HCT116 (cell line): ENCODE results near the gene BCL11A. TPM values are rescaled to one million over a fixed set of nuclear protein-coding genes. Genes with fewer than 3 reads are reported as not detected.

Source experiments
- ATAC-seq: fragments of 200-7000 bp; cut with Tn5 transposase; 2 replicates; pipeline ENCODE4 v1.9.1; 2020; ENCODE audit warnings: mild to moderate bottlenecking, moderate library complexity
- BruUV-seq: library from RNA; stranded (reverse); fragments of 400-500 nt; replicated peaks from 2 replicates; lab custom pipeline; 2021; lab: Mats Ljungman, UMichigan
- CTCF ChIA-PET: fragments of 300-600 bp; sonication (Branson Sonifier 250); formaldehyde crosslinking; loops from one replicate; lab custom pipeline; 2021; ENCODE audit warnings: antibody characterized with exemption; lab: Charles Lee
- POLR2A ChIA-PET: fragments of 300-600, 350-600 bp; sonication (Branson Sonifier 250); formaldehyde crosslinking; loops from one replicate; lab custom pipeline; 2021; ENCODE audit warnings: antibody characterized with exemption; lab: Charles Lee
- RAD21 ChIA-PET, 2 experiments: fragments of 300-600 bp; sonication (Branson Sonifier 250); formaldehyde crosslinking; loops; one replicate each; lab custom pipeline; 2023; ENCODE audit warnings: low total read pairs in 2 of 2; ENCODE audit not compliant: uncharacterized antibody in 2 of 2, unreplicated experiment in 2 of 2, low non-redundant PET in 1 of 2; lab: Charles Lee
- DNase-seq: peaks from one replicate; pipeline ENCODE4 v3.0.0-alpha.2; 2010; ENCODE audit warnings: low read depth, low spot score
- H2AFZ ChIP-seq: fragments of 200-600 bp; shearing (Covaris generic), sonication (generic); 2 replicates; pipeline ENCODE4 v1.6.1; 2017; ENCODE audit warnings: low read depth, mixed run types, mixed read lengths, antibody characterized with exemption, low read length; ENCODE audit not compliant: poor library complexity, severe bottlenecking
- H3K27ac ChIP-seq: 2 replicates; pipeline ENCODE4 v1.5.1; 2012; ENCODE audit warnings: low read depth, low read length
- H3K27me3 ChIP-seq: fragments of 200-600 bp; sonication (generic); 2 replicates; pipeline ENCODE4 v1.6.1; 2016; ENCODE audit warnings: mixed run types, low read length, mixed read lengths; ENCODE audit not compliant: insufficient read depth
- H3K36me3 ChIP-seq, 2 experiments: fragments of 200-500 bp in 1 of 2; fragments of 200-600 bp in 1 of 2; sonication (Bioruptor generic) in 1 of 2; sonication (generic) in 1 of 2; 2 replicates each; pipeline versions ENCODE4 v1.5.1 to v1.6.1; 2014 to 2016; ENCODE audit warnings: low read length in 2 of 2, inconsistent platforms in 1 of 2, mixed read lengths in 1 of 2, mixed run types in 1 of 2; ENCODE audit not compliant: insufficient read depth in 2 of 2, control insufficient read depth in 1 of 2
- H3K4me1 ChIP-seq, 2 experiments: fragments of 200-600 bp in 1 of 2; sonication (generic) in 1 of 2; 2 replicates each; pipeline versions ENCODE4 v1.5.1 to v1.6.1; 2012 to 2017; ENCODE audit warnings: low read length in 2 of 2, inconsistent platforms in 1 of 2, mild to moderate bottlenecking in 1 of 2, mixed read lengths in 1 of 2, mixed run types in 1 of 2, moderate library complexity in 1 of 2; ENCODE audit not compliant: insufficient read depth in 2 of 2, control insufficient read depth in 1 of 2
- H3K4me2 ChIP-seq: fragments of 200-600 bp; sonication (generic); 2 replicates; pipeline ENCODE4 v1.6.1; 2017; ENCODE audit warnings: mixed run types, low read length, mixed read lengths
- H3K4me3 ChIP-seq, 2 experiments: fragments of 200-600 bp in 1 of 2; sonication (generic) in 1 of 2; replicated peaks in 1 of 2; 2 replicates each; pipeline ENCODE4 v1.5.1; 2011 to 2016; ENCODE audit warnings: low read length in 2 of 2, control low read depth in 1 of 2, low read depth in 1 of 2, mild to moderate bottlenecking in 1 of 2, mixed read lengths in 1 of 2, mixed run types in 1 of 2
- H3K79me2 ChIP-seq: fragments of 200-600 bp; sonication (generic); 2 replicates; pipeline ENCODE4 v1.6.1; 2017; ENCODE audit warnings: mild to moderate bottlenecking, mixed run types, low read length, moderate library complexity, mixed read lengths; ENCODE audit not compliant: insufficient read depth
- H3K9ac ChIP-seq: fragments of 200-600 bp; sonication (generic); 2 replicates; pipeline ENCODE4 v1.6.1; 2016; ENCODE audit warnings: low read length, mixed read lengths
- H3K9me2 ChIP-seq: fragments of 200-600 bp; sonication (generic), shearing (Covaris generic); 2 replicates; pipeline ENCODE4 v1.6.1; 2017; ENCODE audit warnings: mixed run types, mild to moderate bottlenecking, moderate library complexity; ENCODE audit not compliant: insufficient read depth
- H3K9me3 ChIP-seq, 2 experiments: fragments of 200-500 bp in 1 of 2; fragments of 200-600 bp in 1 of 2; sonication (Bioruptor generic) in 1 of 2; sonication (generic) in 1 of 2; 2 replicates each; pipeline ENCODE4 v1.6.1; 2014 to 2017; ENCODE audit warnings: low read length in 2 of 2, mixed read lengths in 2 of 2, inconsistent platforms in 1 of 2, low read depth in 1 of 2, mild to moderate bottlenecking in 1 of 2, mixed run types in 1 of 2, moderate library complexity in 1 of 2; ENCODE audit not compliant: control insufficient read depth in 1 of 2, insufficient read depth in 1 of 2
- H4K20me1 ChIP-seq: fragments of 200-600 bp; sonication (generic), shearing (Covaris generic); 2 replicates; pipeline ENCODE4 v1.6.1; 2017; ENCODE audit warnings: mixed run types, mild to moderate bottlenecking, moderate library complexity; ENCODE audit not compliant: insufficient read depth
- CBX3 ChIP-seq: IDR thresholded peaks from 2 replicates; pipeline ENCODE4 v1.6.1; 2012; ENCODE audit warnings: low read depth
- CEBPB ChIP-seq: IDR thresholded peaks from 2 replicates; pipeline ENCODE4 v1.6.1; 2012; ENCODE audit warnings: low read depth
- ELF1 ChIP-seq: IDR thresholded peaks from 2 replicates; pipeline ENCODE4 v1.6.1; 2012; ENCODE audit warnings: low read depth, borderline replicate concordance
- EZH2phosphoT487 ChIP-seq: fragments of 200-600 bp; IDR thresholded peaks from 2 replicates; pipeline ENCODE4 v1.6.1; 2018; ENCODE audit warnings: antibody characterized with exemption, borderline replicate concordance
- POLR2A ChIP-seq: IDR thresholded peaks from 2 replicates; pipeline ENCODE4 v1.7.0; 2011; ENCODE audit warnings: borderline replicate concordance; ENCODE audit not compliant: insufficient read depth, insufficient read length; ENCODE audit errors: extremely low read depth
- RAD21 ChIP-seq: IDR thresholded peaks from 2 replicates; pipeline ENCODE4 v1.6.1; 2012; ENCODE audit warnings: low read depth, mild to moderate bottlenecking
- REST ChIP-seq: IDR thresholded peaks from 2 replicates; pipeline ENCODE4 v1.6.1; 2012; ENCODE audit warnings: low read depth
- SIN3A ChIP-seq: IDR thresholded peaks from 2 replicates; pipeline ENCODE4 v1.6.1; 2012; ENCODE audit warnings: low read depth
- SRF ChIP-seq: IDR thresholded peaks from 2 replicates; pipeline ENCODE4 v1.6.1; 2012; ENCODE audit warnings: low read depth
- ZBTB33 ChIP-seq: IDR thresholded peaks from 2 replicates; pipeline ENCODE4 v1.6.1; 2011; ENCODE audit warnings: mild to moderate bottlenecking, low read length, moderate library complexity; ENCODE audit not compliant: insufficient replicate concordance; ENCODE audit errors: extremely low read depth
- ZNF274 ChIP-seq: fragments of 200-500 bp; sonication (Bioruptor generic); IDR thresholded peaks from 2 replicates; pipeline ENCODE4 v1.6.1; 2014; ENCODE audit warnings: mild to moderate bottlenecking, low read depth, low read length, inconsistent platforms
- intact Hi-C: fragments of 100-400 bp; cut with micrococcal nuclease; formaldehyde crosslinking; loops from 2 replicates; pipeline ENCODE4 v1.10.0; 2022
- total RNA-seq: library from RNA; stranded (reverse); gene quantifications from one replicate; pipeline ENCODE4 v1.2.1, GENCODE V29; 2021; ENCODE audit not compliant: unreplicated experiment
- TF ChIP-seq, protein P1 (sequence below), 3 experiments: fragments of 200-600 bp in 1 of 3; sonication (generic) in 1 of 3; IDR thresholded peaks in 2 of 3; conservative IDR thresholded peaks in 1 of 3; 2 replicates each; pipeline ENCODE4 v1.5.1; 2012 to 2017; ENCODE audit warnings: low read depth in 2 of 3, low read length in 2 of 3, antibody characterized with exemption in 1 of 3, borderline replicate concordance in 1 of 3, control low read depth in 1 of 3, mild to moderate bottlenecking in 1 of 3, mixed read lengths in 1 of 3, mixed run types in 1 of 3, moderate library complexity in 1 of 3; ENCODE audit not compliant: insufficient read depth in 1 of 3

Gene BCL11A
- total RNA-seq, 1 experiment from 2014 or later, result 0.71 TPM

DNA sequence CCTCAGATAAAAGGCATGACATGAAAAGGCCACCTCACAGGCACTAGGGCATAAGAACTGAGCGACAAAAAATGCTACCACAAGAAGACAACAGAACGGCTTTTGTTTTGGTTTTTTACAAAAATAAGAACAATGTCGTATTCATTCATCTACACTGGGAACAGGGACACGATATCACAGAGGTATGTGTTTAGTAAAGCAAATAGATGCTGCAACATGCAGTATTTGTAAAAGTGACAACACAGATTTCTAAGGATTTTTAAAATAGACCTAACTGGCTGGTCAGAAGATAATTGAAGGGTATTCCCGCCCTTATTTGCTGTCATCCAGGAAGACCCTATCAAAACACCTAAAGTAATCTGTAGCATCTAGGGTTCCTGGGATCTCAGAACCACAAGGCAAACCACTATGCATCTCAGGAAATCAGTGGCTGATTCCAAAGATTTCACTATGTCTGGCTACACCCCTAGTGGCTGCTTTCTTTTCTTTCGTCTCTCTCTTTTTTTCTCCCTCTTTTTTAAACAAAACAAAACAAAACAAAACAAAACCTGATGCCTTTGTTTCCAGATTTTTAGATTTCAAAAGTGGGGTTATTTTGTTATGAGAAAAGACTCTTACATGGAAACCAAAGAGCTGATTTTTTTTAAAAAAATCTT is 97.2 kb downstream of the BCL11A start:
- Histone ChIP-seq H2AFZ (no peak overlapping the region), H3K4me1 (no peaks in the 10 kb centered on the region), H3K79me2 (no peaks in the 10 kb centered on the region), H4K20me1 (no peaks in the 10 kb centered on the region), H3K9me3 (no peaks in the 10 kb centered on the region), H3K9ac (no peak overlapping the region), H3K27ac (no peak overlapping the region), H3K36me3 (no peaks in the 10 kb centered on the region), H3K4me3 (no peak overlapping the region), H3K9me2 (no peaks in the 10 kb centered on the region), H3K4me2 (no peak overlapping the region), H3K27me3 (0 out of 2 replicates have a peak, but pooled peaks cover 8% of the 10 kb centered on the region)
- intact Hi-C loops, result no loop called here
- TF ChIP-seq SRF (no peak), ZNF274 (no peak), POLR2A (no peak)
- TF ChIP-seq, protein P1, sequence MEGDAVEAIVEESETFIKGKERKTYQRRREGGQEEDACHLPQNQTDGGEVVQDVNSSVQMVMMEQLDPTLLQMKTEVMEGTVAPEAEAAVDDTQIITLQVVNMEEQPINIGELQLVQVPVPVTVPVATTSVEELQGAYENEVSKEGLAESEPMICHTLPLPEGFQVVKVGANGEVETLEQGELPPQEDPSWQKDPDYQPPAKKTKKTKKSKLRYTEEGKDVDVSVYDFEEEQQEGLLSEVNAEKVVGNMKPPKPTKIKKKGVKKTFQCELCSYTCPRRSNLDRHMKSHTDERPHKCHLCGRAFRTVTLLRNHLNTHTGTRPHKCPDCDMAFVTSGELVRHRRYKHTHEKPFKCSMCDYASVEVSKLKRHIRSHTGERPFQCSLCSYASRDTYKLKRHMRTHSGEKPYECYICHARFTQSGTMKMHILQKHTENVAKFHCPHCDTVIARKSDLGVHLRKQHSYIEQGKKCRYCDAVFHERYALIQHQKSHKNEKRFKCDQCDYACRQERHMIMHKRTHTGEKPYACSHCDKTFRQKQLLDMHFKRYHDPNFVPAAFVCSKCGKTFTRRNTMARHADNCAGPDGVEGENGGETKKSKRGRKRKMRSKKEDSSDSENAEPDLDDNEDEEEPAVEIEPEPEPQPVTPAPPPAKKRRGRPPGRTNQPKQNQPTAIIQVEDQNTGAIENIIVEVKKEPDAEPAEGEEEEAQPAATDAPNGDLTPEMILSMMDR (IDR thresholded peaks at IDR 0.05 in 2 of 3, conservative IDR thresholded peaks at IDR 0.05 in 1 of 3; ENCODE audit: borderline replicate concordance in 1 of 3, insufficient read depth in 1 of 3, low read depth in 2 of 3, low read length in 2 of 3), result peak in 2 of 3 experiments; percentile 28 to 45; a peak in 3 of 6 replicates
- ATAC-seq (no peak), DNase-seq (no peak)
- POLR2A ChIA-PET, result no interaction called here
- BruUV-seq, result no TSS peak
- CTCF ChIA-PET, result interaction anchor here (1.2 kb wide), 1 partner anchor 17 kb away, joined by 3 read pairs; no protein-coding TSS in a partner anchor
- RAD21 ChIA-PET, result no interaction called here

DNA sequence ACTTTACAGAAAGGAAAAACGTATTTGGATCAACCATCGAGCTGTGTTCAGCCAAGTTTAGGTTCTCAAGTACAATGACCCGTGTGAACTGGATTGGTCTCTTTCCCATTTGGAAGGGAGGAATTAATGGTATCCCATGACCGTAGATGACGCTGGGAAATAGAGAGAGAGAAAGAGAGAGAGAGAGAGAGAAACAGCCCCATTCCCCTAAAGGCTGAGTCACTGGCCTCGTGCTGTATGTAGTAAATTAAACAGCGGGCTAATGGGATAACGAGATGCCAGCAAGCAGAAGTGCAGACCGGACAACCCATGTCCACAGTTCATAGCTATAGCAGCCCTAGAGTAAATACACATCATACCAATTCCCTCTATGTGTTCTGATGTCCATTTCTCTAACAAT is 99.6 kb downstream of the BCL11A start:
- no peak overlapping the region for H2AFZ ChIP-seq
- H3K9me2 ChIP-seq, result no peaks in the 10 kb centered on the region
- POLR2A ChIA-PET, result no interaction called here
- no peak overlapping the region for H3K4me3 ChIP-seq
- ATAC-seq (no peak), DNase-seq (no peak)
- H3K36me3 ChIP-seq, result no peaks in the 10 kb centered on the region
- H3K79me2 ChIP-seq, result no peaks in the 10 kb centered on the region
- H4K20me1 ChIP-seq, result no peaks in the 10 kb centered on the region
- no peaks in the 10 kb centered on the region for H3K4me1 ChIP-seq
- H3K9me3 ChIP-seq, result no peaks in the 10 kb centered on the region
- no TSS peak for BruUV-seq
- 0 out of 2 replicates have a peak, but pooled peaks cover 11% of the 10 kb centered on the region for H3K27me3 ChIP-seq
- H3K4me2 ChIP-seq, result no peak overlapping the region
- no peak overlapping the region for H3K27ac ChIP-seq
- CTCF ChIA-PET, result no interaction called here
- intact Hi-C loops, result no loop called here
- RAD21 ChIA-PET, result no interaction called here
- H3K9ac ChIP-seq, result no peak overlapping the region
- TF ChIP-seq ZBTB33, result no peak
- TF ChIP-seq ELF1, result no peak
- no peak for TF ChIP-seq CBX3
- no peak for TF ChIP-seq REST
- no peak for TF ChIP-seq CEBPB
- TF ChIP-seq RAD21, result no peak
- TF ChIP-seq SIN3A, result no peak
- TF ChIP-seq POLR2A, result no peak
- TF ChIP-seq EZH2phosphoT487, result no peak
